Trophoblast cell (in vitro differentiated cells and primary cell): ENCODE measurements around the gene NFATC2.
"Not testable (repeated sequence)": the region's sequence is repeated elsewhere in the genome, so short reads cannot be mapped to it uniquely, and the experiment has no call there.

Experiments
- DNase-seq, 2 donors: peaks; one replicate each; pipeline ENCODE4 v3.0.0-alpha.2; 2016
- H2AFZ ChIP-seq: 2 replicates; pipeline ENCODE4 v1.6.1; 2013; ENCODE audit warnings: low read length, moderate library complexity, mild to moderate bottlenecking; ENCODE audit not compliant: insufficient read depth, poor library complexity
- H2AK5ac ChIP-seq: 2 replicates; pipeline ENCODE4 v1.6.1; 2013; ENCODE audit warnings: mild to moderate bottlenecking, low read length
- H2BK120ac ChIP-seq: 2 replicates; pipeline ENCODE4 v1.6.1; 2013; ENCODE audit warnings: low read length, mild to moderate bottlenecking, moderate library complexity; ENCODE audit not compliant: insufficient read depth, poor library complexity
- H2BK12ac ChIP-seq: 2 replicates; pipeline ENCODE4 v1.6.1; 2013; ENCODE audit warnings: mild to moderate bottlenecking, low read length, moderate library complexity
- H2BK5ac ChIP-seq: 2 replicates; pipeline ENCODE4 v1.6.1; 2013; ENCODE audit warnings: low read length, low read depth, moderate library complexity, mild to moderate bottlenecking; ENCODE audit not compliant: poor library complexity
- H3K14ac ChIP-seq: 2 replicates; pipeline ENCODE4 v1.6.1; 2013; ENCODE audit warnings: mild to moderate bottlenecking, low read length
- H3K18ac ChIP-seq: 2 replicates; pipeline ENCODE4 v1.6.1; 2013; ENCODE audit warnings: mild to moderate bottlenecking, low read length
- H3K23ac ChIP-seq: 2 replicates; pipeline ENCODE4 v1.6.1; 2013; ENCODE audit warnings: low read length
- H3K27ac ChIP-seq: 2 replicates; pipeline ENCODE4 v1.5.1; 2013; ENCODE audit warnings: low read depth, mild to moderate bottlenecking, inconsistent platforms, low read length, moderate library complexity
- H3K27me3 ChIP-seq: 2 replicates; pipeline ENCODE4 v1.6.1; 2013; ENCODE audit warnings: inconsistent platforms, mild to moderate bottlenecking, low read length, moderate library complexity; ENCODE audit not compliant: insufficient read depth
- H3K36me3 ChIP-seq, 2 experiments: 1 replicate in 1 of 2; 2 replicates in 1 of 2; pipeline ENCODE4 v1.6.1; 2013; ENCODE audit warnings: low read length in 2 of 2, mild to moderate bottlenecking in 2 of 2, moderate library complexity in 1 of 2; ENCODE audit not compliant: insufficient read depth in 2 of 2, control insufficient read depth in 1 of 2
- H3K4ac ChIP-seq: 2 replicates; pipeline ENCODE4 v1.6.1; 2013; ENCODE audit warnings: low read depth, mild to moderate bottlenecking, low read length, moderate library complexity
- H3K4me1 ChIP-seq, 2 experiments: 1 replicate in 1 of 2; 2 replicates in 1 of 2; pipeline ENCODE4 v1.6.1; 2013; ENCODE audit warnings: low read length in 2 of 2, mild to moderate bottlenecking in 2 of 2, moderate library complexity in 1 of 2; ENCODE audit not compliant: insufficient read depth in 2 of 2, control insufficient read depth in 1 of 2
- H3K4me2 ChIP-seq: 2 replicates; pipeline ENCODE4 v1.6.1; 2013; ENCODE audit warnings: inconsistent platforms, mild to moderate bottlenecking, low read length, moderate library complexity
- H3K4me3 ChIP-seq: 2 replicates; pipeline ENCODE4 v1.5.1; 2013; ENCODE audit warnings: mild to moderate bottlenecking, low read depth, low read length, inconsistent platforms
- H3K79me1 ChIP-seq: one replicate; pipeline ENCODE4 v1.6.1; 2013; ENCODE audit warnings: low read length
- H3K79me2 ChIP-seq: 2 replicates; pipeline ENCODE4 v1.6.1; 2013; ENCODE audit warnings: low read length, mild to moderate bottlenecking; ENCODE audit not compliant: control insufficient read depth, insufficient read depth, poor library complexity
- H3K9ac ChIP-seq: 2 replicates; pipeline ENCODE4 v1.6.1; 2013; ENCODE audit warnings: mild to moderate bottlenecking, low read length
- H3K9me3 ChIP-seq: 2 replicates; pipeline ENCODE4 v1.6.1; 2013; ENCODE audit warnings: low read depth, mild to moderate bottlenecking, control low read depth, inconsistent platforms, low read length; ENCODE audit not compliant: insufficient read depth
- H4K12ac ChIP-seq: 2 replicates; pipeline ENCODE4 v1.6.1; 2013; ENCODE audit warnings: low read depth, mild to moderate bottlenecking, low read length, moderate library complexity
- H4K8ac ChIP-seq: 2 replicates; pipeline ENCODE4 v1.6.1; 2013; ENCODE audit warnings: low read depth, mild to moderate bottlenecking, low read length, moderate library complexity
- H4K91ac ChIP-seq: one replicate; pipeline ENCODE4 v1.6.1; 2013; ENCODE audit warnings: low read depth, mild to moderate bottlenecking, low read length, moderate library complexity
- WGBS: extraction: QIAGEN DNeasy Blood & Tissue Kit; methylation state at CpG from one replicate; pipeline ENCODE4 v1.1.7; 2013; ENCODE audit warnings: missing lambda C conversion rate; ENCODE audit not compliant: insufficient read length, insufficient coverage; ENCODE audit errors: extremely low coverage; 5-methylcytosine and 5-hydroxymethylcytosine counted together

NFATC2 gene

DNA sequence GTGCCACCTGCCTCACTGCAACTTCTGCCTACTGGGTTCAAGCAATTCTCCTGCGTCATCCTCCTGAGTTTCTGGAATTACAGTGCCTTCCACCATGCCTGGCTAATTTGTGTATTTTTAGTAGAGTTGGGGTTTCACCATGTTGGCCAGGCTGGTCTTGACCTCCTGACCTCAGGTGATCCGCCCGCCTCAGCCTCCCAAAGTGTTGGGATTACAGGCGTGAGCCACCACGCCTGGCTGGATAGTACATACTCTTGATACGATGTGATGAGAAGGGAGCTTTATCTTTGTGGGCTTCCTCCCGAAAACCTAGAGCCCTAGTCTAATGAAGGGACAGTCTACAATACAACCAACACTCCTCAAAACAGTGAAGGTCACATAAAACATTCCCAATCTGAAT lies 2.4 kb downstream of the NFATC2 start:
- H2AFZ ChIP-seq, H3K9ac ChIP-seq, H4K91ac ChIP-seq, H3K4me2 ChIP-seq, H3K79me2 ChIP-seq, H3K4ac ChIP-seq, H2BK12ac ChIP-seq, H4K12ac ChIP-seq, H3K23ac ChIP-seq, H3K36me3 ChIP-seq, H3K27ac ChIP-seq, H3K27me3 ChIP-seq, H3K9me3 ChIP-seq, H3K14ac ChIP-seq, H2BK5ac ChIP-seq, DNase-seq, H3K79me1 ChIP-seq, H2BK120ac ChIP-seq, H3K18ac ChIP-seq, H3K4me3 ChIP-seq, H2AK5ac ChIP-seq, H4K8ac ChIP-seq: not testable (repeated sequence)
- WGBS, result no CpG with 5 or more reads among the region's 7 CpGs
- peaks cover 16 to 21% of the 10 kb centered on the region in 2 experiments for H3K4me1 ChIP-seq

DNA sequence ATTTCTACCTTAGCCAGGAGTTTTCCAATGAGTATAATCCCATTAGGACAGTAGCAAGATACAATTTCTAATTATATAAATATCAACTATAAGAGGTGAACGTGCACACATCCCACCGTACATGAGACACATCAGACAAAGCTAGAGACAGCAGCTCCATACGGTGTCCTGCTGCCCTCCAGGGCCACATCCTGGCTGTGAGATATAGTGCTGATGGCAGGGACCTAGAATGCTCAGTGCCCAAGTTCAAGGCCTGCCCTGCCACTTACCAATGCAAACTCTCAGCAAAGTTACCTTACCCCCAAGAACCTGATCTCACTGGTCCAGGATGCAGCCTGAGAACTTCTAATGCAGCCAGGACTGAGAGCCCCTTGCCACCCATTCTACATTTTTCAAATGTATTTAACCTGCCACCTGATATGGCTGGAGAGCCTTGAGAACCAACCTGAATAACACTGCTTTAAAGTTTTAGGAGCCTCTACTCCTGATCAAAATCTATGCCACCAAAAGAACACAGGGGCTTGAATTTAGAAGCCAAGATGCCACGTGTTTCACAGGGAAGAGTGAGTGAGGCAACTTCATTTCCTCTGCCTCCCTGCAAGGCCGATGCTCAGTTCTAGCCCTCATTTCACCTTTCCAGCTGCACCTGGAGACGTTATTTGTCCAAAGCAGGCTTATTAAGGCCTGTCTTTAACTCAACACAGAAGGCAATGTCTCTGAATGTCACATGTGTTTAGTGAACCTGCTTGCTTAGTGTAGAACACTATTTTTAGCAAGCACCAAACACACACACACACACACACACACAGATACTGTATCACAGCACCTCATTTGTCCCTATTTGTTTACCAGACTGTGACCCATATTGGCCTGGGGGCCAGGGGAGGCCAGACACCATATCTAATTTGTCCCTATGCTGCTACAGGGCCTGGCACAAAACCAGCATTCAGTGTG lies 6.1 kb downstream of the NFATC2 start:
- Histone ChIP-seq H3K14ac (no peak overlapping the region), H3K4ac (no peak overlapping the region)
- WGBS, result no CpG with 5 or more reads among the region's 6 CpGs

DNA sequence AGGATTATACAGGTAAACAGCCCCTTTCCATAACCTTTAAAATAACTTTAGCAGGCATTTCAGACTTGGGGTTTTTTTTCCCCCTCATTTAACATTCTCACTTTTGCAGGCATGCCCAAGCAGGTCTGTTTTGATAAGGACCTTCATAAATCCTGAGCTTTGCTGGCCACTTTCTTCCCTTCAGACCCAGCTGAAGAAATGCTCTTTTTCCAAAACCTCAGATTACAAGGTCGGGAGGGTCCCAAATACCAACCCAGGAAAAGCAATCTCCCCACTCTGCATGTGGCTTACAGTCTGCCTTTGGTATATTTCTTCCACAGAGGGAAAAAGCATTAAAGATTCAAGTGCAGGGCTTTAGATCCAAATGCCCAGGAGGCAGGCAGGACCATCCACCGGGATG lies 6.8 kb downstream of the NFATC2 start:
- WGBS, result no CpG with 5 or more reads among the region's 2 CpGs
- Histone ChIP-seq H2BK5ac (no peak overlapping the region), H4K12ac (no peak overlapping the region), H3K27ac (no peak overlapping the region), H3K79me1 (peaks cover 3% of the 10 kb centered on the region), H2BK12ac (no peak overlapping the region), H2AK5ac (no peak overlapping the region), H3K4me2 (peak overlapping the region; percentile 11), H3K9ac (no peak overlapping the region), H3K9me3 (no peaks in the 10 kb centered on the region), H3K18ac (no peak overlapping the region), H3K4ac (no peak overlapping the region), H2AFZ (no peak overlapping the region), H3K23ac (no peak overlapping the region), H4K91ac (no peak overlapping the region), H3K27me3 (no peaks in the 10 kb centered on the region), H3K4me3 (no peak overlapping the region), H4K8ac (no peak overlapping the region), H3K4me1 (peaks cover 7 to 18% of the 10 kb centered on the region in 2 experiments), H3K14ac (no peak overlapping the region), H3K79me2 (no peaks in the 10 kb centered on the region), H3K36me3 (peaks cover 2% of the 10 kb centered on the region in 2 experiments), H2BK120ac (no peak overlapping the region)
- DNase-seq, result no peak

More for the DNA sequence above, 6.1 kb downstream of the NFATC2 start:
- Histone ChIP-seq H2BK120ac (no peak overlapping the region), H3K27ac (no peak overlapping the region), H4K12ac (no peak overlapping the region), H2AFZ (no peak overlapping the region), H3K9me3 (no peaks in the 10 kb centered on the region), H3K79me2 (no peaks in the 10 kb centered on the region), H4K91ac (no peak overlapping the region), H3K27me3 (no peaks in the 10 kb centered on the region), H3K18ac (peak overlapping the region; percentile 46), H2AK5ac (no peak overlapping the region), H2BK12ac (no peak overlapping the region), H3K4me2 (no peak overlapping the region), H3K9ac (no peak overlapping the region), H3K23ac (no peak overlapping the region), H2BK5ac (no peak overlapping the region), H3K4me3 (no peak overlapping the region), H3K4me1 (peaks cover 8 to 17% of the 10 kb centered on the region in 2 experiments), H3K79me1 (peaks cover 3% of the 10 kb centered on the region), H3K36me3 (peaks cover 2% of the 10 kb centered on the region in 2 experiments), H4K8ac (no peak overlapping the region)
- no peak for DNase-seq

DNA sequence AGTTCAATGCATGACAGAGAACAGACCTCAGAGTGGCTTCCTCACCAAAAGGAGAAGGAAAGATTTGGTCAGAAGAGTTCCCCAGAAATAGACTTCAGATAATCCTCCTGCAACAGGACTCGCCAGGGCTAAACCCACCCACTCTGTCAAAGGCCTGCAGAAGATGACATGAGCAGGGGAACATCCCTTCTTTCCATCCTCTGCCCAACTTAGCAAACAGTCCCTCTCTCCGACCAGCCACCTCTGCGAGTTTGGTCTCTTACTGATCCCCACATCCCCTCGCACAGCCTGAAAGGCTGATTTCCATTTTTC lies 7.5 kb downstream of the NFATC2 start:
- H3K18ac ChIP-seq, result peak overlapping the region; percentile 63
- H3K23ac ChIP-seq, result no peak overlapping the region
- H3K14ac ChIP-seq, result no peak overlapping the region
- no peak overlapping the region for H2BK120ac ChIP-seq
- no peaks in the 10 kb centered on the region for H3K9me3 ChIP-seq
- H4K12ac ChIP-seq, result no peak overlapping the region
- peaks cover 3% of the 10 kb centered on the region for H3K79me1 ChIP-seq
- no peak overlapping the region for H3K4ac ChIP-seq
- H2AK5ac ChIP-seq, result no peak overlapping the region
- peak overlapping the region; percentile 17 for H4K91ac ChIP-seq
- H3K4me1 ChIP-seq, result peaks cover 7 to 18% of the 10 kb centered on the region in 2 experiments
- no peaks in the 10 kb centered on the region for H3K27me3 ChIP-seq
- WGBS, result no CpG with 5 or more reads among the region's 4 CpGs
- H2AFZ ChIP-seq, result no peak overlapping the region
- no peak overlapping the region for H2BK5ac ChIP-seq
- peaks cover 2% of the 10 kb centered on the region in 2 experiments for H3K36me3 ChIP-seq
- no peak overlapping the region for H3K4me2 ChIP-seq
- H3K27ac ChIP-seq, result peak overlapping the region; percentile 3
- H3K79me2 ChIP-seq, result no peaks in the 10 kb centered on the region
- no peak for DNase-seq
- H2BK12ac ChIP-seq, result peak overlapping the region; percentile 17
- H3K9ac ChIP-seq, result no peak overlapping the region
- H3K4me3 ChIP-seq, result no peak overlapping the region
- H4K8ac ChIP-seq, result peak overlapping the region; percentile 71
